Duodenal mucosa (tissue), 2 donors: ENCODE data around the gene DPEP2.

Experiments
- H3K27ac ChIP-seq: one replicate; pipeline ENCODE4 v1.7.0; 2013; ENCODE audit warnings: low read depth, low read length
- H3K27me3 ChIP-seq, 2 donors: one replicate each; pipeline ENCODE4 v1.7.0; 2013; ENCODE audit warnings: low read length in 2 of 2, control low read depth in 1 of 2; ENCODE audit not compliant: insufficient read depth in 2 of 2, control insufficient read depth in 1 of 2
- H3K36me3 ChIP-seq, 2 donors: one replicate each; pipeline ENCODE4 v1.7.0; 2013; ENCODE audit warnings: low read length in 2 of 2, control low read depth in 1 of 2; ENCODE audit not compliant: insufficient read depth in 2 of 2, control insufficient read depth in 1 of 2
- H3K4me1 ChIP-seq, 2 donors: one replicate each; pipeline ENCODE4 v1.7.0; 2013; ENCODE audit warnings: low read length in 2 of 2, control low read depth in 1 of 2; ENCODE audit not compliant: insufficient read depth in 2 of 2, control insufficient read depth in 1 of 2
- H3K4me3 ChIP-seq, 2 donors: one replicate each; pipeline ENCODE4 v1.7.0; 2013; ENCODE audit warnings: low read length in 2 of 2, low read depth in 1 of 2
- H3K9ac ChIP-seq, 2 donors: one replicate each; pipeline ENCODE4 v1.7.0; 2013; ENCODE audit warnings: low read length in 2 of 2, low read depth in 1 of 2
- H3K9me3 ChIP-seq, 2 donors: one replicate each; pipeline ENCODE4 v1.7.0; 2013; ENCODE audit warnings: low read length in 2 of 2, control low read depth in 1 of 2; ENCODE audit not compliant: control insufficient read depth in 1 of 2

Gene DPEP2

DNA sequence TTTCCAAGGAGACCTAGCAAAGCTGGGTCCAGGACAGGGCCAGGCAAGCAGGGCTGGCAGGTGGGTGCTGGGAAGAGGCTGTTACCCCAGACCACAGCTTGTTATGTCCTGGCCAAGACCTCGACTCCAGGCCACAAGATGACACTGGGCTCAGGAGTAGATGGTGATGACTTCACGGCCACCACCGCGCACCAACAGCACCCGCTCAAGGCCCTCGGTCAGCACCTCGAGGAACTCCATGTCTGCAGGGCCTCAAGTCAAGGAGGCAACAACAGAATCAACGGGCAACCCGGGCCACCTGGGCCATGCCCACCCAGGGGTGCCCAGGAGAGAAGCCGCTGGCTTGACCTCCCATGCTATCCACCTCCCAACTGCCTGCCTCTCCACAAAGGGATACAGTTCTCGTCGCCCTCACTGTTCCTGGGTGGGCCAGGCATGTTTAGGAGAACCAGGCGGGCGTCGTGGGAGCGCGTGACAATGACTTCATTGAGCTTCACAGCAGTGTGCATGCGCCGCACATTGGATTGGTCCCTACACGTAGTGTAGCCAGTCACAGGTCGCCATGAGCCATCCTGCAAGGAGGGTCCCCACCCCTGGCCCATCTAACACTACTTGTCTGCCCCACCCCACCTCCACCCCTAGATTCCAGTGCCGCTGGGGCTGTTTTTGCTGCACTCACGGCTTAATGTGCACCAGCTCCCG, 54.4 kb downstream of the DPEP2 start:
- H3K9ac ChIP-seq = no peak overlapping the region
- no peaks in the 10 kb centered on the region for H3K9me3 ChIP-seq
- no peaks in the 10 kb centered on the region for H3K27me3 ChIP-seq
- no peak overlapping the region for H3K27ac ChIP-seq
- H3K36me3 ChIP-seq = peaks cover 3 to 43% of the 10 kb centered on the region in 2 donors
- peaks cover 0 to 17% of the 10 kb centered on the region in 2 donors for H3K4me1 ChIP-seq
- no peak overlapping the region for H3K4me3 ChIP-seq

DNA sequence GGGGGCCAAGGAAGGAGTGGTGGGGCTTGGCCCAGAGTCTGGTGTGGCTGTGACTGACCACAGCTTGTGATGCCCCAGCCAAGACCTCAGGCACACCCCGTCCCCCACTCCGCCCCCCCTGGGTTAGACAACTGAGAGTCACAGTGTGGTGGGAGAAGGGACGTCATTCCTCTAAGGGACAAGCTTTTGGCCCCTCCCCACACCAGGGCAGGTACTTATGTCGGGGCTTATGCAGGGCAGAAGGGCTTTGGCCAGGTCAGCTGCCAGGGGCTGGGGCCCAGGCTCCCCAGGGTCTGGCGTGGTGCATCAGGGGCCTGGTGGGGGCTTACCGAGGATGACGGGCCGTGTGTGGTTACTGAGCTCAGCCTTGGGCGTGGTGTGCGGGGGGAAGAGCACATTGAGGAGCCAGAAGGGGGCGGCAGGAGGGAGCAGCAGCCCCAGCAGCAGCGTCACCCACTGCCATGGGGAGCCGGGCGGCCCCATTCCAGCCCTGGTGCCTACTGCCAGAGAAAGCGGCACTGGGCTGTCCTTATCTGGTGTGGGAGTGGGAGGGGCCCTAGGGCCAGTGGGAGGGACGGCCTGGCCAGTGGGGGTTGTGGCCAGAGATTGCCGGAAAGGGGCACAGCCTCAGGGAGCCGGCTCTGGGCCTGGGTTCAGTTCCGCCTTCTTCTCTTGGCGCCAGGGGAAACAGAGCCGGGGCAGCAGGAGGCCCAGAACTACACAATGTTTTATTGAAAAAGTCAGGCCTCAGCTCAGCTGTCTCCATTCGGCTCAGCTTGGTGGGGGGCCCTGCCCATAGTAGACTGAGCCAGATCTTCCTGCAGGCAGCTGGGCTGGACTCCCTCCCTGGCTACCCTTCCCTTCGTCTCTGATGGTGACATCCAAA, 55.4 kb downstream of the DPEP2 start, which contains the start of gene LCAT:
TSS of gene LCAT (minus strand) at position 502 of the 886 bp plus-strand sequence. CDS start at position 483, 19 bp downstream.
- Histone ChIP-seq H3K27ac (no peak within 1 kb of the TSS), H3K4me1 (peaks cover 0 to 19% of the 10 kb centered on the region in 2 donors), H3K9me3 (no peaks in the 10 kb centered on the region), H3K4me3 (no peak within 1 kb of the TSS), H3K27me3 (no peaks in the 10 kb centered on the region), H3K9ac (peak within 1 kb of the TSS in 1 of 2 donors; percentile 18), H3K36me3 (peaks cover 3 to 39% of the 10 kb centered on the region in 2 donors)

DNA sequence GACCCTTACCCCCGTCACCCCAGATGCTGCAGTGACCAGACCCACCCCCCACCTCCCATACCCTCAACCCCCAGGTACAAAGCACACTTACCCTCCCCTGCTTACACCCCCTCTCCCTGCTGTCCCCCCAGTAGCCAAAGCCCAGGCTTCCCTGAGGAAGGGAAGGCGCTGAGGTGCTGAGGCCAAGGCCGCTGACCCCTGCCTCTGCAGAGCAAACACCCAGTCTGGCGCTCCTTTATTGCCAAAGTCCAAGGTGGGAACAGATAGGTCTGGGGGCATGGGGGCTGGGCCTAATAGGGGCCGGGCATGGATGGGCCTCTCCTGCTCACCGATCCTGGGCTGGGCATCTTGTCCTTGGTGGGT, 56.0 kb downstream of the DPEP2 start:
- peaks cover 3 to 33% of the 10 kb centered on the region in 2 donors for H3K36me3 ChIP-seq
- H3K27me3 ChIP-seq = no peaks in the 10 kb centered on the region
- H3K4me1 ChIP-seq = peaks cover 0 to 19% of the 10 kb centered on the region in 2 donors
- H3K4me3 ChIP-seq = no peak overlapping the region
- H3K9ac ChIP-seq = peak overlapping the region in 1 of 2 donors; percentile 18
- H3K9me3 ChIP-seq = no peaks in the 10 kb centered on the region
- no peak overlapping the region for H3K27ac ChIP-seq

DNA sequence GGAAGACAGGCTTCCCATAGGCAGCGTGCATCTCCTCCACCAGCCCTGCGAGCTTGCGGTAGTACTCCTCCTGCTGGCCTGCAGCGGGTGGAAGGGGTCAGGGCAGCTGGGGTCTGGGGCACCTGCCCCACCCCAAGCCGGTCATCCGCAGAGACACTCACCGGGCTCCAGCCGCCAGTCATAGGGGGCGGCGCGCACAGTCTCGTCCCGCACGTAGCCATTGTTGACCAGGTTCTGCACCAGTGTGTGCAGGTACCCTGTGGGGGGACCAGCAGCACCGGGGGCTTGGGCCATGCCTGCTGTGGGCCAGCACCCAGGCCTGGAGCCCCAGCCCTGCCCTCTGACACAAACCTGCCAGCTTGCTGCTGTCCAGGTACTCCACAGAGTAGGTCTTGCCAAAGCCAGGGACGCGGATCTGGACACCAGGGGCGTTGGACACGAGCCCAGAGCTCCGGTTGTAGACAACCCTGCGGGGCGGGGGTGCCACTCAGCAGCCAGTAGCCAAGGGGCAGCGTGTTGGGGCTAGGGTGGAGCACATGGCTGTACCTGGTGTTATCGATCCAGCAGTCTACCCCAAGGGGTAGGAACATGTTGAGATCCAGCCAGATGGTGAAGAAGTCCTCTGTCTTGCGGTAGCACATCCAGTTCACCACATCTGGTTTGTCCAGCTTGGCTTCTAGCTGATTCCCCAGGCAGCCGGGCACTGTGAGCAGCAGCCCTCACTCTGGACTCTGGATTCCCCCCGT, 56.6 kb downstream of the DPEP2 start:
- H3K9me3 ChIP-seq = no peaks in the 10 kb centered on the region
- no peak overlapping the region for H3K27ac ChIP-seq
- no peak overlapping the region for H3K9ac ChIP-seq
- no peak overlapping the region for H3K4me3 ChIP-seq
- H3K4me1 ChIP-seq = peaks cover 0 to 19% of the 10 kb centered on the region in 2 donors
- no peaks in the 10 kb centered on the region for H3K27me3 ChIP-seq
- H3K36me3 ChIP-seq = peaks cover 3 to 33% of the 10 kb centered on the region in 2 donors

DNA sequence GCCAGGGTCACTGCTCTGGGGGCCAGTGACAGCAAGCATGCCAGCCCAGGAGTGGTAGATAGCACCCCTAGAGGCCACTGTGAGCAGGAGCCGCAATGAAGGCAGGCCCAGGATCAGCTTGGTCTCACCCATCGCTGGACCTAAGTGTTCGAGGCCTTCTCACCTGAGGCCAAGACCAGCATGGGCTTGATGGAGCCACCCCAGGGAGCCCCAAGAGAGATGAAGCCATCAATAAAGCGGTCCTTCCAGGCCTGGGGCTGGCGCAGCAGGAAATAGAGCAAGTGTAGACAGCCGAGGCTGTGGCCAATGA, 57.1 kb downstream of the DPEP2 start:
- Histone ChIP-seq H3K9ac (no peak overlapping the region), H3K27ac (no peak overlapping the region), H3K36me3 (peaks cover 3 to 27% of the 10 kb centered on the region in 2 donors), H3K9me3 (no peaks in the 10 kb centered on the region), H3K4me3 (no peak overlapping the region), H3K27me3 (no peaks in the 10 kb centered on the region), H3K4me1 (peaks cover 4 to 23% of the 10 kb centered on the region in 2 donors)

DNA sequence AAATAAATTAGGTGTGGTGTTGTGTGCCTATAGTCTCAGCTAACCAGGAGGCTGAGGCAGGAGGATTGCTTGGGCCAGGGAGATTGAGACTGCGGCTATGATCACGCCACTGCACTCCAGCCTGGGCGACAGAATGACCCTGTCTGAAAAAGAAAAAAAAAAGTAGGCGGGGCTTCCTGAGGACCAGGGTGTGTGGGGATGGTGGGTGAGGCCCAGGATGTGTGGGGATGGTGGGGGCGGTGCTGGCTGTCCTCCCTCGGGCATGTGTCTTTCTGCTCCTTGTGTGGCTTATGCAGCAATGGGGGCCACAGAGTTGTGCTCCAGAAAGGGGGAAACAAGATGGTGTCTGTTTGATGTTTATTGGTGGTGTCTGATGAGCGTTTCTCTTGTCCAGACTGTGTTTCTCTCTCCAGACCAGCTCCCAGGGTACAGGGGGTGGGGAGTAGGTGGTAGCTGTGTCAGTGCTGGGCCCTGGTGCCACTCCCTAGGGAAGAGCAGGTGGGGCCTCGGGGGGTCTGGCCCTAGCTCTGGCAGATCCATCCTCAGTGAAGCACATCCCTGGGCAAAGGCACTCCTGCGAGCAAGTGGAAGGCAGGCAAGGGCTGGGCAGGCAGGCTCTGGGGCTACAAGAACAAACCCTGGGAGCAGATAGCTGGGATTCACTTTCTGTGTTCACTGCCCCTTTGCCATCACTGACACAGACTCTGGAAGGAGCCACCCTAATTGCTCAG, 57.6 kb downstream of the DPEP2 start:
- peaks cover 8 to 28% of the 10 kb centered on the region in 2 donors for H3K4me1 ChIP-seq

DNA sequence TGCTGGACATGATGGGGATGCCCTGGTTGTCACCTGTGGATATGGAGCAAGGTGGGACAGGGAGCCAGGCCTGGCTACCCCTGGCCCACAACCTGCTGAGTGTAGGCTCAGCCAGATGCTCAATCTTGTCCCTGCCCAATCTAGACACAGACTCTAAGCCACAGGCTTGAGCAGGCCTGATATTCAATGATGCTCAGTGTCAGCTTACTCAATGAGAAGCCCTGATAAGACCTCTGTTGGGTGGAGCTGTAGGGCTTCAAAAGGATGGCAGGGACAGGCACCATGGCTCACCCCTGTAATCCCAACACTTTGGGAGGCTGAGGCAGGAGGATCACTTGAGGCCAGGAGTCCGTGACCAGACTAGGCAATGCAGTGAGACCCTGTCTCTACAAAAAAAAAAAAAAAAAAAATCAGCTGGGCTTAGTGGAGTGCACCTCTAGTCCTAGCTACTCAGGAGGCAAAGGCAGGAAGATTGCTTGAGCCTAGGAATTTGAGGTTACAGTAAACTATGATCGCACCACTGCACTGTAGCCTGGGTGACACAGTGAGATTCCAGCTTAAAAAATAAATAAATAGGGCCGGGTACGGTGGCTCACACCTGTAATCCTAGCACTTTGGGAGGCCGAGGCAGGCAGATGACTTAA, 58.7 kb downstream of the DPEP2 start:
- peaks cover 0 to 13% of the 10 kb centered on the region in 2 donors for H3K36me3 ChIP-seq

More for the DNA sequence above, 57.6 kb downstream of the DPEP2 start:
- H3K27me3 ChIP-seq = no peaks in the 10 kb centered on the region
- no peak overlapping the region for H3K4me3 ChIP-seq
- H3K36me3 ChIP-seq = peaks cover 2 to 23% of the 10 kb centered on the region in 2 donors
- H3K9ac ChIP-seq = no peak overlapping the region
- no peak overlapping the region for H3K27ac ChIP-seq
- no peaks in the 10 kb centered on the region for H3K9me3 ChIP-seq

DNA sequence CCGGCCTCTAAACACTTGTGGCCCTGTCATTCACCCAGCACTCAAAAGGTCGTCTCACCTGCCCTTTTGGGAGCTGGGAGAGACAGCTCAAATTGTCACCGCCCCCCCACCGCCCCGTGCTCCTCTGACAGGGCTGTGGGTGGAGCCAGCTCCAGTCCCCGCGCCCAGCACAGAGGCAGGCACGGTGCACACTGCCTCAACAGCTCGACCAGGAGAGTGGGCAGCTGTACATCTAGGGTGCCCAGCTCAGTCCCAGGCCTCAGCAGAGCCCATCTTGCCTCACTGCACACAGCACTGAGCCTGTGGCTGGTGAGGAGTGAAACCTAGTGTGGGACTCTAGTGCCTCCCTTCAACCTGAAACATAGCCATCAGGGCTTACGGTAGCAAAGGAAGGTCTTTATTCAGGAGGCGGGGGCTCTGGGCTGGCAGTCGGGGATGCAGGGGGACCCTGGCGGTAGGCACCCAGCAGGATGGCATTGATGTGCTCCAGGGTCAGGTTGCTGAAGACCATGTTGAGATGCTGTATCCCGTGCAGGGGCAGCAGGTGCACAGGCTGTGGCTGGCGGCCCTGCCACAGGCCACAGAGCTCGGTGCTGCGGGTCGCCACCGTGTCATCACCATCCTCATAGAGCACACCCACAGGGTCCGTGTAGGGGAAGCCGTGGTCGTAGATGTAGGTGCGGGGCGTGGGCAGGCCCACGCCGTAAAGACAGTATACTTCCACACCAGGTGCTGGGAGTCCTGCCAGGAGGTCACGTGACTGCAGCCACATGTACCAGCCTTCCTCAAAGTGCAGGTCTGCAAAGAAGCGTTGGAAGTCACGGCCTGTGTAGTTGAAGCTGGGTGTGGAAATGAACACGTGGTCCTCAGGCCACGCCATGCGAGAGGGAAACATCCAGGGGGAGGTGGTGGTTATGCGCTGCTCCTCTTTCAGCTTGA, 59.5 kb downstream of the DPEP2 start:
- Histone ChIP-seq H3K27ac (no peak overlapping the region), H3K4me3 (no peak overlapping the region), H3K9me3 (no peaks in the 10 kb centered on the region), H3K4me1 (peaks cover 14 to 36% of the 10 kb centered on the region in 2 donors), H3K9ac (no peak overlapping the region), H3K27me3 (no peaks in the 10 kb centered on the region), H3K36me3 (peaks cover 3 to 11% of the 10 kb centered on the region in 2 donors)

More for the DNA sequence above, 58.7 kb downstream of the DPEP2 start:
- Histone ChIP-seq H3K9ac (no peak overlapping the region), H3K27me3 (no peaks in the 10 kb centered on the region), H3K4me1 (peaks cover 8 to 28% of the 10 kb centered on the region in 2 donors), H3K4me3 (no peak overlapping the region), H3K9me3 (no peaks in the 10 kb centered on the region), H3K27ac (no peak overlapping the region)
